Cerebellar nuclear complex (tissue), 1 donor: Measurements from ENCODE around the gene IQSEC3.
A peak's percentile ranks its signal among the peaks of the same experiment; 100 is the strongest.

Experiments
- DNase-seq, 2 experiments: peaks; one replicate each; lab custom pipeline; 2025; lab: John Stamatoyannopoulos, UW

The IQSEC3 gene

GRCh38 chr12:78981-79380 lies 12.4 kb downstream of the IQSEC3 start:
- no peak for DNase-seq

DNA sequence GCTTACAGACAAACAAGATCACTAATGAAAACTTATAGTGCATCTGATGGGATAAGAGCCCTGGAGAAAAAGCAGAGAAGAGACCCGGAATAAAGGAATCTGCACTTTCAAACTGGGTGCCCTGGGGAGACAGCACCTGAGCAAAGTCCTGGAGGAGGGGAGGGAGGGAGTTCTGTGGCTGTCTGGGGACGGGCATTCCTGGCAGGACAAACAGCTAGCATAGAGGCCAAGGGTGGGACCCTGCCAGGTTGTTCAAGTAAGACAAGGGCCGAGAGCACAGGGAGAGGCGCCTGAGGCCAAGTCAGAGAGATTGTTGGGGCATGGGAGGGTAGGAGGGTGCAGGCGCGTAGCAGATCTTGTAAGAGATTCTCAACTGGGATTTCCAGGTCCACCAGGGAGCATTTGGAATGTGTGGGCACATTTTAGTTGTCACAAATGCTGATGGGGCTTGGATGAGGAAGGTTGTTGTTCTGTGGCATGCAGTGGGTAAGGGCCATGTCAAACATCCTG lies 14.2 kb downstream of the IQSEC3 start:
- DNase-seq: no peak

DNA sequence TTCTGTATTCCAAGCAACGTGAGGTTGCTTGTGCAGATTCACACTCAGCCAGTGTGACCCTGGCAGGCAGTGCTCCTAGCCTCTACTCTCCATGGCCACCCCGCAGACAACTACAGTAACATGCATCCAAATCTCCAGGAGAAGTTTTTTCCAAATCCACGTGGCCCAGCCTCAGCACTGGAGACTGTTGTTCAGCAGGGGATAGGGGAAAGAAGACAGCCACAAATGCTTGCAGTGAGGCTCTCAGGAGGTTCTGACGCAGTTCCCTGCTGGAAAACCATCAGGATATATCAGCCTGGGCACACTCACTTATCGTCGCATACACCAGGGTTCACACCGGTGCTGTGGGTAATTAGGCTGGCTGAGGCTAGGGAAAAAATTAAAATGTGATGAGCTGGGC lies 16.2 kb downstream of the IQSEC3 start:
- no peak for DNase-seq

GRCh38 chr12:84056-84455 lies 17.5 kb downstream of the IQSEC3 start:
- peak; percentile 27 to 64 for DNase-seq

GRCh38 chr12:85191-85666 lies 18.7 kb downstream of the IQSEC3 start:
- DNase-seq: peak; percentile 63 to 77

DNA sequence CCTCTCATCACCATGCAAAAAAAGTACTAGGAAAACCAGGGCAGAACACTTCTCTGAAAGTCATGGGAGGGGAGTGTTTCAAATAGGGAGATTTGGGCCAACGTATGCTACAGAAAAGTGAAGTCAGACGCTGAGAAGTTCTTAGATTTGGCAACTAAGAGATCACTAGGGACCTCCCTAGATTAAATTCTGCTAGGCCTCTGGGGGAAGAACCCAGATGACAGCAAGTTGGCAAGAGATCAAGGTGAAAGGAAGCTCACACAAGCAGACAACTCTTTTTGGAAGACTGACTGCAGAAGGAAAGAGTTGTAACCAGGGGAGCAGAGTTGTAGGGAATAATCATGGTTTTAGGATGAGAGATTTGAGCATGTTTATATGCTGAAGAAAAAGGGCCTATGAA lies 20.7 kb downstream of the IQSEC3 start:
- no peak for DNase-seq

DNA sequence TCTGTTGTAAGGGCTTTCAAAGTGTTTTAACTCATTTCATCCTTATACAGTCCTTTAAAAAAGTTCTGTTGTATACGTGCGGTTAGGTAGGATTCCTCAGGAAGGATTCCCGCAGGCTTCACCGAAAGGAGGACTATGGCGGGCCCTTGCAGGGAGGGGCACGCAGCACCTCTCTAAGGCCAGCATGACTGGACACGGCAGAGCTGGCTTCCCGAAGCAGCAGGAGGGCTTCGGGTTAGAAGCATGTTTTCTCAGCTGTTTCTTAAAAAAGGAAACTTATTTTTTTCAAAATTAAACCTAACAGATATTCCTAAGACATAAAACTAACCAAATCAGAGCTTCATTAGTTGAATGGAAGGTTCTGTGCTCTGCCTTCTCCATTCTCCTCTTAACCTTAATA lies 21.3 kb downstream of the IQSEC3 start:
- DNase-seq: no peak

- no peak for DNase-seq
Observed at GRCh38 chr12:89653-90052, 23.1 kb downstream of the IQSEC3 start.

GRCh38 chr12:91213-91612 lies 24.6 kb downstream of the IQSEC3 start:
- DNase-seq: no peak

GRCh38 chr12:93266-94005 lies 26.9 kb downstream of the IQSEC3 start:
- peak in 1 of 2 experiments; percentile 75 for DNase-seq

GRCh38 chr12:96543-96942 lies 30.0 kb downstream of the IQSEC3 start:
- DNase-seq: no peak

- DNase-seq: no peak
Observed at GRCh38 chr12:98924-99352, 32.4 kb downstream of the IQSEC3 start.

DNA sequence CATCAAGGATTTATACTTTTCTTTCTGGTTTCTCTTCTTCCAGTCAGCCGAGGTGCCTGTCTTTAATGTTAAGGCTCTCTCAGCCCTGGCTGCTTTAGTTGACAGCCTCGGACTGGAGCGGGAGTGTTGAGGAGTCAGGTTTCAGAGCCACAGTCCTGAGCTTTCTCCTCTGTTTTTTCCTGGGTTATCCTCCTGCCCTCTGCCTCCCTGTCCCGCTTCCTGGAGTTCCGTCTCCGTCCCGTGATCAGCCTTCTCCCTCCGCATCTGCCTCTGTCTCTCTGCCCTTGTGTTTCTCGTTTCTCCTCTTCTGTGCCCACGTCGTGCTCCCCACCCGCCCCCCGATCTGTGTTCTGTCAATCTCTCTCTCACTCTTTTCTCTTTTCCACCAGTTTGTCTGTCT lies 33.0 kb downstream of the IQSEC3 start:
- no peak for DNase-seq

DNA sequence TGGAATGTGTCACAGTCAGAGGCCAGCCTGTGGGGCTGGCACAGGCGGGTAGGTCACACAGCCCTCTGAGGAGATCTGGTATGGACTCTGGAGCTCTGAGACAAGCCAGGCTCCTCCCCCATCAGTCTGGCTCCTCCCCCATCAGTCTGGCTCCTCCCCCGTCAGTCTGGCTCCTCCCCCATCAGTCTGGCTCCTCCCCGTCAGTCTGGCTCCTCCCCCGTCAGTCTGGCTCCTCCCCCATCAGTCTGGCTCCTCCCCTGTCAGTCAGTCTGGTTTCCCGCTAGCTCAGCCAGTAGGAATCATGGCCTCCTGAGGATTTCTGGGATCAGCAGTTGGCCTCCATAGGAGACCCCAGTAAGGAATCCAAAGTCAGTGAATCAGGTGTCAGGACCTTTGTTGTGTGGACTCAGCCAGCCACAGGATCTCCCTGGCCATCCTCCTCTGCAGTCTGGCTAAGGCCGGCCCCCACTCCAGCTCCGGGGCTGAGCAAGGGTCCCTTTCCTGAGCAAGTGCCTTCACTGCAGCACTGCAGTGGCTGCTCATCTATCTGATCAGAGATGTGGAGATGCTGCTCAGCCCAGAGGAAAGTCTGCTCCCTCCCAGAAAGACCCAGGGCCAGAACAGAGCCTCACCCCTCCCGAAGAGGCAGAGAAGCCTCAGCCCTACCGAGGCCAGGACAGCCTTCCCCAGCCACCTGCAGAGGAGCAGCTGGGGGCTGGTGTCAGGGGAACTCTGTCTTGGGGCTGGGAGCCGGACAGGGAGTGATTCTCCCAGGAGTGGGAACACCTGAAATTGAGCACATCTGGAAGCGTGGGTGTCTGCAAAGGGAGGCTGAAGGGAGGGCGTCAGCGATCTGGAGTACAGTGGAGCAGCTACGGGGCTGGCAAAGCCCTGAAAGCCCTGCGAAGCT lies 35.7 kb downstream of the IQSEC3 start:
- no peak for DNase-seq

GRCh38 chr12:102879-103168 lies 36.3 kb downstream of the IQSEC3 start:
- no peak for DNase-seq

GRCh38 chr12:103169-103981 lies 36.8 kb downstream of the IQSEC3 start:
- no peak for DNase-seq

GRCh38 chr12:104551-105081 lies 38.0 kb downstream of the IQSEC3 start:
- DNase-seq: no peak

GRCh38 chr12:105696-106095 lies 39.1 kb downstream of the IQSEC3 start:
- no peak for DNase-seq

DNA sequence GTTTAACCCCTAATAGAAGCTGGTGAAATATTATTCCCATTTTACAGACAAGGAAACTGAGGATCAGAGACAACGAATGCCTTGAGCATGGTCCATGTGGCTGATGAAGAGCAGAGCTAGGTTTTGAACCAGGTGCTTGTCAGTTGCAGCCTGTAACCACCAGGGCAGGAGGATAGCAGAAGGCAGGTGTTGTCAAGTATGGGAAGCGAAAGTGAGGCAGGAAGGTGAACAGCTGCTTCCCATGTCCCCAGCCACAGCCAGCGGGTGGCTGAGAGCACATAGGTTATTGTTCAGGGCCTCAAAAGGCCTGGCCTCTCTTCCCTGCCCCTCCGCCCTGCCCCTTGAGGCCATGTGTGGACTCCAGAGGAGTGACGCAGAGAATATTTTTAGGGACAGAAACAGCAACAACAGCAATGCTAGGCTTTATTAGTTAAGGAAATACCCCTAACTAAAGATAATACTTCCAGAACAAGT lies 39.6 kb downstream of the IQSEC3 start:
- no peak for DNase-seq

- no peak for DNase-seq
Observed at GRCh38 chr12:108594-108993, 42.0 kb downstream of the IQSEC3 start.

DNA sequence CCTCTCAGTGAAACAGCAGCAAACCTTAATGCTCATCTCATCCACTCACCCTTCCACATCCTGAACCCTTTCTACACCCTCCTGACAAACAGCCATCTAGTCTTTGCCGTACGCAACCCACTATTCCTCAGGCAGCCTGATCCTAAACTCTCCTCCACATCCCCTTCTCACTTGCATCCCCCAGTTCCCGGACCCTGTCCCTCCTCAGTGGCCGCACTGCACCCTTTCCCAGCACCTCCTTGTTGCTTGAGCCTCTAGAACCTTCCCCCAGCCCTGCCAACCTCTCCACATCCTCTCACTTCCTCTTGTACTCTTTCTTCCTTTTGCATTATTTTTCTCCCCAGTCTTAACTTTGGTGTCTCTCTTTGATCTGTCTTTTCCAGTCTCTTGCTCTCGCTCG lies 42.9 kb downstream of the IQSEC3 start:
- no peak for DNase-seq

- DNase-seq: no peak
Observed at GRCh38 chr12:109872-110271, 43.3 kb downstream of the IQSEC3 start.
